Cardiac septum (tissue), 1 donor: ENCODE data around the gene RPL38. TPM values are rescaled to one million over a fixed set of nuclear protein-coding genes. Genes with fewer than 3 reads are reported as not detected.
A peak's percentile ranks its signal among the peaks of the same experiment; 100 is the strongest.
"Not testable (repeated sequence)": the region's sequence is repeated elsewhere in the genome, so short reads cannot be mapped to it uniquely, and the experiment has no call there.

Experiments used
- DNase-seq: peaks from one replicate; pipeline ENCODE4 v3.0.0-alpha.2; 2020; ENCODE audit warnings: low spot score
- intact Hi-C: fragments of 100-400 bp; cut with DNase I; formaldehyde crosslinking; loops from one replicate; pipeline ENCODE4 v1.14.0; 2022
- total RNA-seq: library from RNA; stranded (reverse); fragmentation: NEBNext Ultra II Directional; extraction: Animal tissue kit (Norgen Biotek cat#: 25700); gene quantifications from one replicate; pipeline ENCODE4 v1.2.1, GENCODE V29; 2021
- donor health status: DM: no; HTN: no; CAD: no.

Gene RPL38
- total RNA-seq, 1 donor from 2014 or later, result 575 TPM

- no peak for DNase-seq
- intact Hi-C loops, result no loop called here
Observed at GRCh38 chr17:74181341-74181740, 22.1 kb upstream of the RPL38 start.

GRCh38 chr17:74182041-74182723 lies 21.3 kb upstream of the RPL38 start:
- intact Hi-C loops, result no loop called here
- DNase-seq, result no peak

DNA sequence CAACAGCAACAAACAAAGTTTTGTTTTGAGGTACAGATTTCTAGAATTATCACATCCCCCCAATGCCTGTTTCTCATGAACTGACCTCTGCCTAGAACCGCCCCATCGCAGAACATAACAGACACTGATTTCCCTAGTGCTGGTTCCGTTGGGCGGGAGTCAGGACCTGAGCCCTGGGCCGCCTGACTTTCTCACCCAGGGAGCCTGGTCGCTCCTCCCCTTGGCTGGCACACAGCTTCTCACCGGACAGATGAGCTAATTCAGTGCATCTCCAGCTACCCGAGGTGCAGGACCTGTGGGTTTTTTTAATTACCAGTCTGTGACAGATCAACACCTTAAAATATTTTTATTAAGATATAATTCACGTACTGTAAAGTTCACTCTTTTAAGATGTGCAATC lies 20.1 kb upstream of the RPL38 start:
- no peak for DNase-seq
- intact Hi-C loops, result no loop called here

GRCh38 chr17:74185571-74186185 lies 17.8 kb upstream of the RPL38 start:
- intact Hi-C loops, result no loop called here
- peak; percentile 54 for DNase-seq

DNA sequence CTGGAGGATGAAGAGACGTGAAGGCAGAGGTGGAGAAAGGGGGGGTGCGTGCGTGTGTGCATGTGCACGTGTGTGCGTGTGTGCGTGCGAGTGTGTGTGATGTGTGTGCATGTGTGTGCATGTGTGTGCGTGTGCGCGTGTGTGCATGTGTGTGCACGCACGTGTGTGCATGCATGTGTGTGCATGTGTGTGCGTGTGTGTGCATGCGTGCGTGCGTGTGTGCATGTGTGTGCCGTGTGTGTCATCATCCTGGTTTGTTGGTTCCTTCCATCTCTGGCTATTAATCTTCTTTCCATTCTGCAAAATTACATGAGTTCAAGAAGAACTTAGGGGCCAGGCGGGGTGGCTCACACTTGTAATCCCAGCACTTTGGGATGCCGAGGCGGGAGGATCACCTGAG lies 17.0 kb upstream of the RPL38 start:
- DNase-seq, result peak; percentile 39
- intact Hi-C loops, result no loop called here

DNA sequence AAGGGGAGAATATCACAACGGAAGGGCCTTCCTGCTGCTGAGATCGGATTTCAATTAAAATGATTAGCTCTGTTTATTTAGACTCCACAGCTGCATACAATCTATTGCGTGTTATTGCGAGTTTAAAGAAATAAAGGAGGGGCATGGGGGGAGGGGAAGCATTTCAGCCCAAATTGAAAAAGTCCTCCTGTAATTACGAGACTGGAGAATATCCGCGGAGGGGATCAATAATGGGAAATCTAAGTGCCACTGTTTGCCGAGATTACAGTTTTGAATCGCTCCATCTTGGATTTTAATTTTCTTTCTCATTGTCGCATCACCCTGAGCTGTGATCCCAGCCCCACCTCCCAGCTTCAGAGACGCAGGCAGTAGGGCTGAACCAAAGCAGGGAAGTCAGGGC lies 15.7 kb upstream of the RPL38 start:
- intact Hi-C loops, result no loop called here
- DNase-seq, result no peak

DNA sequence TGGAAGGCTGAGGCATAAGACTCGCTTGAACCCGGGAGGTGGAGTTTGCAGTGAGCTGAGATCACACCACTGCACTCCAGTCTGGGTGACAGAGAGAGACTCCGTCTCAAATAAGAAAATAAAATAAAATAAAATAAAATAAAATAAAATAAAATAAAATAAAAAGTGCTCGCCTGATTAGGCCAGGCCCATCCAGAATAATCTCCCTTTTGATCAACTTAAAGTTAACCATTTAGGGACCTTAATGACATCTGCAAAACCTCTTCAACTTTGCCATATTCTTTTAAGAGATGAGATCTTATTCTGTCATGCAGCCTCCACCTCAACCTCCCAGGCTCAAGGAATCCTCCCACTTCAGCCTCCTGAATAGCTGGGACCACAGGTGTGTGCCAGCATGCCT lies 14.8 kb upstream of the RPL38 start:
- DNase-seq, intact Hi-C loops: not testable (repeated sequence)

DNA sequence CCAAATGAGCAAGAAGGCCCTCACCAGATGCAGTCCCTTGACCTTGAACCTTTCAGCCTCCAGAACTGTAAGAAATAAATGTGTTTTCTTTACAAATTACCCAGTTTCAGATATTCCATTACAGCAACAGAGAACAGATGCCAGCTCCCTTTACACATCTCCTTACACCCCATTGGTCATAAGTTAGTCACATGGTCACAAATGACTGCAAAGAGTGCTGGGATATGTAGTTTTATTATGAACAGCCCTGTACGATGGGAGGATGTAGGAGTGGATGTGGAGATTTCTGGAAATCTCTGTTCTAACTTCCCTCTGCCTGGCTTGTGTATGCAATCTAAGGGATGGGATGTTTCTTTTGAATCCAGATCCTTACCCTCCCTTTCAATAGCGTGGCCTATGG lies 13.3 kb upstream of the RPL38 start:
- no peak for DNase-seq
- intact Hi-C loops, result no loop called here

GRCh38 chr17:74190807-74191406 lies 12.6 kb upstream of the RPL38 start:
- peak; percentile 68 for DNase-seq
- intact Hi-C loops, result no loop called here

DNA sequence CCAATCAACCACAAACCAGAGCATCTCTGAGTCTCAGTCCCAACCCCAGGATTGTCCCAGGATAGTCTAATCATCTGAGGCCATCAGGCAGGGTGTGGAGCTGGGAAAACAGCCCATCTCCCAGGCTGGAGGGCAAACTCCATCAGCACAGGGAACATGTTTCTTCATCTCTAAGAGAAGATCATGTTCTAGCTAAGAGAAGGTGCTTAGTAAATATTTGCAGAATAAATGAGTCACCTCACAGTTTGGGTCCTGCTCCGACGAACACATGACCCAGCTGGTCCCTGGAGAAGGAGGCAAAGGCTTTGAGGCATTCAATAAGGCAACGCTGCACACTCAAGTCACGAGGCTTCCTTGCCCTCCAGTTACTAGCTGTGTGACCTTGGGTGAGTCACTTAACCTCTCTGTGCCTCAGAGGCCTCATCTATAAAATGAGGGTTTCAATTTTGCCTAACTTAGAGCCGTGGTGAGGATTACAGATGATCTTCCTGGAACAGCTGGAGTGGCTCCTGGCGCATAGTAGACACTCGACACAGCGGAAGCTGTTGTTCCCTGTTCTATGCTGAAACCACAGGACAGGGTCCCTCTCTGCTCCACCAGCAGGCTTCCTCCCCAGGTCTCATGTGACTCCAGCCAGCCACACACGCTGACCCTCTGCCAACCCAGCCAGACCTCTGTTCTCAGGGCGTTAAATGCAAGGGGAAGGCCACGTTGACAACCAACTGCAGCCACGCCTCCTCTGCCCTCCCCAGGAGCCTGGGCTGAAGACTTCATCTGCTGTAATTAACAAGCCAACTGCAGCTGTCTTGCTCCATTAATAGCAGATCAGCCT lies 10.3 kb upstream of the RPL38 start:
- no peak for DNase-seq
- intact Hi-C loops, result no loop called here

DNA sequence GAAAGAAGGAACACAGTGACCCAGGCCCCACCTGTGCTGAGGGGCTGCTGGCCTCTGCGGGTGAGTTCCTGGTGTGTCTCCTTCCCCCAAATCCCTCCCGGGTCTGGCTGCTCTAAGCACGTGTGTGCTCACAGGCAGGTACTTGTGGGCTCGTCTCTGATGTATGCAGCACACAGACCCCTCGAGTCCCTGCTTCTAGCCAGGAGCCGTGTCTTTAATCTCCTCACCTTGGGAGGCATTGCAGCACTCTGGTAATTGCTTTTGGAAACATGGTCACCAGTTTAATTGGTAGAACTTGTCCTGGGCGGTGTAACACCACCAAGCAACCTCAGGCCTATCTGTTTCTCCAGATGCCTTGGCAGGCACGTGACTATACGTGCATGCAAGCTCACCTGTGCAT lies 8.8 kb upstream of the RPL38 start:
- DNase-seq, result no peak
- intact Hi-C loops, result no loop called here

DNA sequence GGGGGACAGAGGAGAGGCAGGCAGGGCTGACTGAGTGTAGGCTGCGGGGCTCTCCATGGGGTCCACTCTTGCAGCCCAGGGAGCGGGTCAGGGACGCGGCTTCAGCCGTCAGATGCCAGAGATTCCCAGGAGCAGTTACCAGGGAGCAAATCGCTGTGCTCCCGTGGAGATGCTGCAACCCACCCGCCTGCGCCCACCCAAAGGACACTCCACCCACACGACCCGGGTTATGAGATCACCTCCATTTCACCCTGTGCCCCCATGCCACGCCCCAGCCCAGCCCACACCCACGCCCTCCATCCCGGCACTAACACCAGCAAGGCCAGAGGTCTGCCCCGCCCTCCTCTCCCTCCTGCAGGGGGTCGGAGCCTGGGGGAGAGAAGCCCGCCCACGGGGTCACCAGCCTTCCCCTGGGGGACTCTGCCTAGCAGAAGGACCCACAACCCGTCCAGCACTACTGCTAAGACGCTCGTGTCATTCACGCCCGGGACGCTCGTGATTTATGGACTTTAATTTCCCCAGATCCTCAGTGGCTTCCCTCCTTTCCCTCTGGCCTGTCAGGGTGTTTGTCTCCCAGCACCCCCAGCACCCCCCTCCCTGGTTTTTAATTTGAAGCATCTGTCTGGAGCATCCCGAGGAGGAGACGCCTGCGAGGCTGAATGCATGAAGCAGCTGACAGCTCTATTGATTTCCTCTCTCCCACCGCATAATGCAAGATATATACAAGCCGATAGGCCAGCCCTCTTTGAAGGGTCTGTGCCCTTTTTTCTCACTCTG lies 6.7 kb upstream of the RPL38 start:
- DNase-seq, result no peak

DNA sequence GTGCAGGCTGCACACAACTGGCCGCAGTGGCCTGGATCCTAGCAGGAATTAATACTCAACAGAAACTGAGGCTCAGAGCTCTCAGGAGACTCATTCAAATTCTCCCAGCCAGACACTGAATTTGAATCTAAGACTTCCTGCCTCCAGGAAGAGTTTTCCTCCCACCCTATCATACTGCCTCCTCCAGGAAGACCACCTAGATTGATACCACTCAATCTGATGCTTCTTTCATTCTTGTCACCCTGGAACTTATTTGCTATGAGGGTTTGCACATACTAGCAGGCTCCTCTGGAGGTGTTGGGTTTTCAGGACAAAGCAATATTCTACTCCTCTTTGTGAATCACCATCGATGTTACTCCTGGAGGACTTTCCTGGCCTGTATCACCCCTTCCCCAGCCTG lies 5.7 kb upstream of the RPL38 start:
- intact Hi-C loops, result no loop called here

More for the DNA sequence above, 6.7 kb upstream of the RPL38 start:
- intact Hi-C loops, result no loop called here

GRCh38 chr17:74198694-74199093 lies 4.8 kb upstream of the RPL38 start:
- DNase-seq, result no peak
- intact Hi-C loops, result no loop called here

More for the DNA sequence above, 5.7 kb upstream of the RPL38 start:
- no peak for DNase-seq

DNA sequence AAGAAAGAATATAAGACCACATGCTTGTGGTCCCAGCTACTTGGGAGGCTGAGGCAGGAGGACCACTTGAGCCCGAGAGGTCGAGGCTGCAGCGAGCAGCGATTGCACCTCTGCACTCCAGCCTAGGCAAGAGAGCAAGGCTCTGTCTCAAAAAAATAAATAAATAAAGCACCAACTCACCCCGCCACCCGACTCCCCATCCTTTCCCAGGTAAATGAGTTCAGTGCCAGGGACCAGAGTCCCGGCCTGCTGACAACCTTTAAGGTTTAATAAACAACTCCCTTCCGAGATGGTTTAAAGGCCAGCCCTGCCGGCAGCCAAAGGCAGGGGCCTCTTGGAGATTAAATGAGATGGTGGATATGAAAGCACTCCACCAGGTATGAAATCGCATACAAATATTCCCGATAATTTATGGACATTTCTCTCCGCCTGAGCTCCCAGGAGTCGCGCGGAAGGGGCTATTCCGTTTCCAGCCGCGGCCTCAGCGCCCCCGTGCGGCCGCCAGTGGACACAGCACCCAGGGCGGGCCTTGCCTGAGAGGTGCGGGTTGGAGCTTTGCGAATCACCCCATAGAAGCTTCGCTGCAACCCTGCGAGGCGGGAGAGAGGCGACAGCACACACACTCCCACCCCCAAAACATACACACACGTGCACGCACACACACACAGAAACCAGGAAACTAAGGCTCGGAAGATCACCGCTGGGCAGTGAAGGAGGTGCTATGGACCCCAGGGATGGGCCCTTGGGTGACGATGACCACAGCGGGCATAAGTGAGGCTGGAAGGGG lies 4.0 kb upstream of the RPL38 start:
- DNase-seq, result peak; percentile 87
- intact Hi-C loops, result no loop called here

DNA sequence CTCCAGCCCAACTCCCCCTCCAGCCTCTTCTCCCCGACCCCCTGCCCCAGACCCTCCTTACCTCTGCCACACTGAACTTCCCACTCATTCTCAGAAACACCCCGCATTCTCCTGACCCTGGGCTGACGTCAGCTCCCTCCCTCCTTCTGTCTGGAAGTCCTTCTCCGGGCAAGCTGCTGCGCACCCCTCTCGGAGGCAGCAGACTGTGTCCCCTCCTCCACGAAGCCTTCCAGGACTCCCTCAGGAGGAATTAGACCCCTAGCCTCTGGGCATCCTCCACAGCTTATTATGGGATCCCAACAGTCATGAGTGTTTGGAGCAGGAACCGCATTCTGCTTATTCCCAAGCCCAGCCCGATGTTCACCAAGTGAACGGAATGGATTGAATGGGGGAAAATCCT lies 3.4 kb upstream of the RPL38 start:
- DNase-seq, result no peak
- intact Hi-C loops, result no loop called here

DNA sequence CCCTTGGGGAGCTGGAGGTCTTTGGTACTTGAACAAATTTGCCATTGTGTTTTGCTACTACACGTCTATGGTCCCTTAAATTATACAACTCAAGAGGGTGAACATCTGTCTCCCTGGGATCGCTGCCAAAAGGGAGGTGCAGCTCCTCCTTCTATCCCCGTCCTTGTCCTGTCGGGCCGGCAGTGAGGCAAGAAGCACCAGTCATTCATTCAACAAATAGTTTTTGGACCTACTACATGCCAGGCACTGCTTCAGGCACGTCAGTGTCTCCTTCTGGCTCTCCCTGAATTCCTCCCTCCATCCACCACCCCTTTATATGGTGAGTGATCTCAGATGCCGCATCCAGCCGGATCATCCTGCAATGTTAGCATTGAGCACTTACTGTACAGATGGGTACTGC lies 2.2 kb upstream of the RPL38 start:
- intact Hi-C loops, result no loop called here
- no peak for DNase-seq

DNA sequence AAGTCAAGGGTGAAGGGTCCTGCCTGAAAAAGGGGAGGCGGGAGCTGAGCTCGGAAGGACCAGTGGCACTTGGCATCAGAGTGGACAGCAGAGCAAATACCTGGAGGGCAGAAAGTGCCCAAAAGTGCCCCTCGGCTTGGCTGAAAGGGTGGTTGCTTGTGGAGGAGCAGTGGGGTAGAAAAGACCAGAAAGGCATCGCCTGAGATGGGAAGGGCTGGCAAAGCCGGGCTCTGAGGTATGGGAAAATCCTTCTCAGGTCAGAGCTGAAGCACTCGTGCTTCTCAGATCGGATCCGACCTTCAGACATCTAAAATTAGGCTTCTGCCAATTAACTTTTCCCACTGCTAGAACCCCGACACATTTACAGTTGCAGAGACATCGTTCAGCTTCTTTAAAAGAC lies 1.5 kb upstream of the RPL38 start:
- intact Hi-C loops, result no loop called here
- no peak for DNase-seq

DNA sequence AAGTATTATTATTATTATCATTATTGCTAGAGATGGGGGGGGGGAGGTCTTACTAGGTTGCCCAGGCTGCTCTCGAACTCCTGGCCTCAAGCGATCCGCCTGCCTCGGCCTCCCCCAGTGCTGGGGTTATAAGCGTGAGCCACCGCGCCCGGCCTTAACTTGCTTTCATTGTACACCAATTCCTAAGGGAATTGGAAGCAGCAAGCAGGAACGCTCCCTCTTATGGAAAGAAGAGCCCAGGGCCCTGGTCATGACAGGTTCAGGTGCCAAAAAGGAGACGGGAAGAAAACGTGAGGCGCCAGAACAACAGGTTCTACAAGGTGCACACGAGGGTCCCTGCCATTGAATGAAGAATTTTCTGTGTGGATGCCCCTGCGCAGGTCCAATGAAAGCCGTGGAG lies 540 bp upstream of the RPL38 start:
- DNase-seq, result no peak
- intact Hi-C loops, result no loop called here
